Naive B cell (primary cell): ENCODE results near the gene ZBTB44. TPM values are rescaled to one million over a fixed set of nuclear protein-coding genes. Genes with fewer than 3 reads are reported as not detected.
"Not testable (repeated sequence)": the region's sequence is repeated elsewhere in the genome, so short reads cannot be mapped to it uniquely, and the experiment has no call there.

ENCODE experiments used
- ATAC-seq, 2 donors: fragments of 150-1000 bp; cut with Tn5 transposase; 2 replicates each; pipeline ENCODE4 v1.10.0; 2021; ENCODE audit warnings: low read depth in 2 of 2, mild to moderate bottlenecking in 2 of 2, moderate library complexity in 2 of 2
- DNase-seq: peaks from one replicate; pipeline ENCODE4 v3.0.0; 2022
- H3K27ac Mint-ChIP-seq, 6 donors: one replicate each; pipeline ENCODE4 v1.8.0; 2020 to 2022; ENCODE audit warnings: mild to moderate bottlenecking in 6 of 6, mixed read lengths in 6 of 6, moderate library complexity in 5 of 6, inconsistent platforms in 2 of 6
- H3K27me3 Mint-ChIP-seq, 3 donors: one replicate each; pipeline ENCODE4 v1.8.0; 2021 to 2022; ENCODE audit warnings: mixed read lengths in 3 of 3, mild to moderate bottlenecking in 1 of 3
- H3K36me3 Mint-ChIP-seq, 2 donors: one replicate each; pipeline ENCODE4 v1.8.0; 2020 to 2022; ENCODE audit warnings: mixed read lengths in 2 of 2, inconsistent platforms in 1 of 2, mild to moderate bottlenecking in 1 of 2
- H3K4me1 Mint-ChIP-seq, 3 donors: one replicate each; pipeline ENCODE4 v1.8.0; 2020 to 2022; ENCODE audit warnings: mixed read lengths in 3 of 3, inconsistent platforms in 1 of 3, mild to moderate bottlenecking in 1 of 3, moderate library complexity in 1 of 3
- H3K4me3 Mint-ChIP-seq, 8 donors: one replicate each; pipeline ENCODE4 v1.8.0; 2020 to 2022; ENCODE audit warnings: mild to moderate bottlenecking in 8 of 8, mixed read lengths in 8 of 8, moderate library complexity in 8 of 8, inconsistent platforms in 2 of 8
- H3K9me3 Mint-ChIP-seq, 7 donors: one replicate each; pipeline ENCODE4 v1.8.0; 2020 to 2022; ENCODE audit warnings: mixed read lengths in 7 of 7, mild to moderate bottlenecking in 5 of 7, inconsistent platforms in 2 of 7, moderate library complexity in 1 of 7
- polyA plus RNA-seq, 6 donors: library from polyadenylated mRNA; unstranded; fragments of 300-500 nt; fragmentation: Illumina TruSeq; gene quantifications; one replicate each; pipeline ENCODE4 v1.2.3, GENCODE V29; 2021; ENCODE audit warnings: low read depth in 6 of 6

The ZBTB44 gene
- polyA plus RNA-seq, 6 donors from 2014 or later, result 4.6 to 9.5 (median 7.5) TPM

DNA sequence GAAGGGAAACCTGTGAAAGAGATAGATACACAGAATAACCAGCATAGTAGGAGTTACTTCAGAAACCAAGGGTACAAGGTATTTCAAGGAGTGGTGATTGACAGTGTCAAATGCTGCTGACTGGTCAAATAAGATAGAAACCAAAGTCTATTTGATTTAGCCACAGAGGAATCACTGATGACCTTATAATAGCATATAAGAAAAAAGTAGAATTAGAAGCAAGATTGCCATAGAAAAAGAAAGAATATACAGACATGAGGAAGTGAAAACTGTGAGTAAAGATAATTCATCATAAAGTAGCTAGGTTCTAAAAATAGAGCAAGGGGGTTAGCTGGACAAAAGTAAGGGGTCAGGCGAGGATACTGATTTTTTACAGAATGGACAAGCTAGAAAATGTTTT lies 14.2 kb downstream of the ZBTB44 start:
- Mint-ChIP-seq H3K4me1 (peaks cover 46 to 52% (median 51%) of the 10 kb centered on the region in 3 donors), H3K4me3 (peak overlapping the region in 4 of 8 donors; percentile 5 to 50 (median 34)), H3K27ac (peak overlapping the region in 3 of 6 donors; percentile 10 to 77 (median 42)), H3K36me3 (peaks cover 6 to 17% of the 10 kb centered on the region in 2 donors), H3K9me3 (peaks cover 0 to 9% (median 3%) of the 10 kb centered on the region in 7 donors), H3K27me3 (no peaks in the 10 kb centered on the region)
- DNase-seq (no peak), ATAC-seq (peak in 1 of 2 donors; percentile 35)

DNA sequence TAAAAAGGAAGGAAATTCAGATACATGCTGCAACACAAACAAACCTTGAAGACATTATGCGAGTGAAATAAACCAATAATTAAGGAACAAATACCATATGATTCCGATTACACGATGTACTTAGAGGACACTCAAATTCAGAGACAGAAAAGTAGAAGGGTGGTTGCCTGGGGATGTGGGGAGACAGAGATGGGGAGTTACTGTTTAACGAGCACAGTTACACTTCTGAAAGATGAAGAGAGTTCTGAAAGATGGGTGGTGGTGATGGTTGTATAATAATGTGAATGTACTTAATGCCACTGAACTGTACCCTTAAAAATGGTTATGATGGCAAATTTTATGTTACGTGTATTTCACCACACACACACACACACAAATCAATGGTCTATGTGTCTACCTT lies 14.7 kb downstream of the ZBTB44 start:
- peak overlapping the region in 4 of 8 donors; percentile 4 to 35 (median 10) for H3K4me3 Mint-ChIP-seq
- no peak for DNase-seq
- no peaks in the 10 kb centered on the region for H3K27me3 Mint-ChIP-seq
- H3K36me3 Mint-ChIP-seq, result peaks cover 6 to 17% of the 10 kb centered on the region in 2 donors
- H3K4me1 Mint-ChIP-seq, result peaks cover 44 to 46% (median 45%) of the 10 kb centered on the region in 3 donors
- H3K27ac Mint-ChIP-seq, result peak overlapping the region in 3 of 6 donors; percentile 1 to 48 (median 24)
- ATAC-seq, result no peak
- H3K9me3 Mint-ChIP-seq, result peaks cover 0 to 3% (median 1%) of the 10 kb centered on the region in 7 donors

DNA sequence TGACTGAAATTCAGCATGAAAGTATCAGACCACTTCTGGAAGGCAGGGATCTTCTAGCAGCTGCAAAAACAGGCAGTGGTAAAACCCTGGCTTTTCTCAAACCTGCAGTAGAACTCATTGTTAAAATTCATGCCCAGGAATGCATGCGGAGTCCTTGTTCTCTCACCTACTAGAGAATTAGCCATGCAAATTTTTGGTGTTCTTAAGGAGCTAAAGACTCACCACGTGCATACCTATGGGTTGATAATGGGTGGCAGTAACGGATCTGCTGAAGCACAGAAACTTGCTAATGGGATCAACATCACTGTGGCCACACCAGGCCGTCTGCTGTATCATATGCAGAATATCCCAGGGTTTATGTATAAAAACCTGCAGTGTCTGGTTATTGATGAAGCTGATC lies 19.1 kb downstream of the ZBTB44 start:
- H3K9me3 Mint-ChIP-seq, result no peaks in the 10 kb centered on the region
- ATAC-seq (no peak), DNase-seq (no peak)
- no peak overlapping the region for H3K4me3 Mint-ChIP-seq
- peaks cover 0 to under 1% of the 10 kb centered on the region in 2 donors for H3K36me3 Mint-ChIP-seq
- H3K27ac Mint-ChIP-seq, result no peak overlapping the region
- peaks cover 27 to 30% (median 27%) of the 10 kb centered on the region in 3 donors for H3K4me1 Mint-ChIP-seq
- no peaks in the 10 kb centered on the region for H3K27me3 Mint-ChIP-seq

DNA sequence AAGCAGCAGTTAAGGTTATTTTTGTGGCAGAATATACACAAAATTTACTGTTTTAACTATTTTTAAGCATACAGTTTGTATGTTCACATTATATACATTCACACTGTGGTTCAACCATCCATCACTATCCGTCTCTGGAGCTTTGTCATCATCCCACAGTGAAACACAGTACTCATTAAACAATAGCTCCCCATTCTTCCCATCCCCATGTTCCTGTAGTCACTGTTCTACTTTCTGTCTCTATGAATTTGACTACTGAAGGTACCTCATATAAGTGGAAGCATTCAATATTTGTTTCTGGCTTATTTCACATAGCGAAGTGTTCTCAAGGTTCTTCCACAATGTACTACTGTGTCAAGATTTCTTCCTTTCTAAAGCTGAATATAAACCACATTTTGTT lies 32.6 kb downstream of the ZBTB44 start:
- H3K27ac Mint-ChIP-seq, result no peak overlapping the region
- peaks cover 3 to 23% (median 16%) of the 10 kb centered on the region in 7 donors for H3K9me3 Mint-ChIP-seq
- no peaks in the 10 kb centered on the region for H3K27me3 Mint-ChIP-seq
- H3K36me3 Mint-ChIP-seq, result peaks cover 25 to 55% of the 10 kb centered on the region in 2 donors
- DNase-seq, result no peak
- H3K4me3 Mint-ChIP-seq, result no peak overlapping the region
- no peak for ATAC-seq
- H3K4me1 Mint-ChIP-seq, result peaks cover 8 to 21% (median 10%) of the 10 kb centered on the region in 3 donors

DNA sequence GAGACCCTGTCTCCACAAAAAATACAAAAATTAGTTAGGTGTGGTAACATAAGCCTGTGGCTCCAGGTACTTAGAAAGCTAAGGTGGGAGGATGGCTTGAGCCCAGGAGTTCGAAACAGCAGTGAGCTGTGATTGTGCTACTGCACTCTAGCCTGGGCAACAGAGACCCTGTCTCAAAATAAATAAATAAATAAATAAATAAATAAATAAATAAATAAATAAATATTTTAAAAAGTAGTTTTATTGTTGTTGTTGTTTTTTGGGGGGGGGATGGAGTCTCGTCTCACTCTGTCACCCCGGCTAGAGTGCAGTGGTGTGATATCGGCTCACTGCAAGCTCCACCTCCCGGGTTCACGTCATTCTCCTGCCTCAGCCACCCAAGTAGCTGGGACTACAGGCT lies 33.4 kb downstream of the ZBTB44 start:
- Mint-ChIP-seq H3K9me3 (peaks cover 3 to 24% (median 16%) of the 10 kb centered on the region in 7 donors), H3K36me3 (peaks cover 25 to 51% of the 10 kb centered on the region in 2 donors), H3K4me1 (peaks cover 7 to 16% (median 8%) of the 10 kb centered on the region in 3 donors)
- not testable (repeated sequence) for H3K4me3 Mint-ChIP-seq, DNase-seq, H3K27me3 Mint-ChIP-seq, ATAC-seq, H3K27ac Mint-ChIP-seq

DNA sequence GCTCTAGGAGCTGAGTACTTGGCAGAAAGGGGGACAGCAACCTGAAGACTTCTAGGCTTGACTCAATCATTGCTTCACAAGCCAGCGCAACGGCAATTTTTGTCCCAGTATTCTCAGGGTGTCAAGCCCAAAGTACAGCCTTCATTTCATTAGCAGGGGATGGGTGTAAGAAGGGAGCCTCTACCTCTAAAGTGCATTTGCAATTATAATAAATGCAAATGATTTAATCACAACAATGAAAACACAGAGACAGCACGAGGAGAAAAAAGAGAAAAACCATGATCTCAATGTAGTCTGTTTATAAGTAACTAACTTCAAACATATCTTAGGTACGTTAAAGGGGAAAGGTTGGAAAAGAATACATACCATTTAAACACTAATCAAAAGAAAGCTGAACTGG lies 34.7 kb downstream of the ZBTB44 start:
- H3K36me3 Mint-ChIP-seq, result peaks cover 25 to 46% of the 10 kb centered on the region in 2 donors
- H3K27me3 Mint-ChIP-seq, result no peaks in the 10 kb centered on the region
- peaks cover 7 to 10% (median 8%) of the 10 kb centered on the region in 3 donors for H3K4me1 Mint-ChIP-seq
- H3K4me3 Mint-ChIP-seq, result no peak overlapping the region
- DNase-seq (no peak), ATAC-seq (no peak)
- peaks cover 3 to 24% (median 16%) of the 10 kb centered on the region in 7 donors for H3K9me3 Mint-ChIP-seq
- no peak overlapping the region for H3K27ac Mint-ChIP-seq

DNA sequence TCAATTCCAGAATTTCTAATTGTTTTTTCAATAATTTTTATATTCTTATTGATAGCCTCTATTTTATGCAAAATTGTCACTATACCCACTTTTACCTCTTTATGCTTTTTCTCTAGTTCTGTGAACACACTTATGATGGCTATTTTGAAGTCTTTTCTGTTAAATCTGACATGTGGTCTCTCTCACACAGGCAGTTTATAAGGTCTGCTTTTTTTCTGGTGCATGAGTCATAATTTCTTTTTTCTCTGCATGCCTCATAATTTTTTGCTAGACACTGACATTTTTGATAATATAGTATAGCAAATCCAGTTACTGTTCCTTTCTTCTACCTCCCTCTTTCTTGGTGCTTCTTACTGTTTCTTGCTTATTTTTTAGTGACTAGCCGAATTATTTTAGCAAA lies 36.0 kb downstream of the ZBTB44 start:
- H3K9me3 Mint-ChIP-seq, result peaks cover 3 to 24% (median 16%) of the 10 kb centered on the region in 7 donors
- H3K4me3 Mint-ChIP-seq, result no peak overlapping the region
- peak overlapping the region in 2 of 6 donors; percentile 45 to 51 for H3K27ac Mint-ChIP-seq
- H3K36me3 Mint-ChIP-seq, result peaks cover 25 to 46% of the 10 kb centered on the region in 2 donors
- H3K4me1 Mint-ChIP-seq, result peaks cover 7 to 10% (median 8%) of the 10 kb centered on the region in 3 donors
- no peak for ATAC-seq
- no peaks in the 10 kb centered on the region for H3K27me3 Mint-ChIP-seq
- DNase-seq, result no peak

DNA sequence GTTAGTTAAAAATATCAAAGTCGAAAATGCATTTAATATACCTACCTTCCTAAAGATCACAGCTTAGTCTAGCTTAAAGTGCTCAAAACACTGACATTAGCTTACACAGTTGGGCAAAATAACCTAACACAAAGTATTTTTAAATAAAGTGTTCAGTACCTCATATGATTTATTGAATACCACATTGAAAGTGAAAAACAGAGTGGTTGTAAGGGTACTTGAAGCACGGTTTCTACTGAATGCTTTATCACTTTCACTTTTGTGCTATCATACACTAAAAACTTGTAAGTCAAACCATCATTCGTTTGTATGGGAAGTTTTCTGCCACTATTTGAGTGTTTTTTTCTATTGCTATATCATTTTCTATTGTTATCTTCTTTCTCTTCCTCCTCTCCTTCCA lies 36.6 kb downstream of the ZBTB44 start:
- H3K4me3 Mint-ChIP-seq, result no peak overlapping the region
- peaks cover 3 to 24% (median 16%) of the 10 kb centered on the region in 7 donors for H3K9me3 Mint-ChIP-seq
- no peaks in the 10 kb centered on the region for H3K27me3 Mint-ChIP-seq
- DNase-seq, result no peak
- H3K27ac Mint-ChIP-seq, result no peak overlapping the region
- H3K4me1 Mint-ChIP-seq, result peaks cover 7 to 10% (median 8%) of the 10 kb centered on the region in 3 donors
- no peak for ATAC-seq
- H3K36me3 Mint-ChIP-seq, result peaks cover 25 to 46% of the 10 kb centered on the region in 2 donors

DNA sequence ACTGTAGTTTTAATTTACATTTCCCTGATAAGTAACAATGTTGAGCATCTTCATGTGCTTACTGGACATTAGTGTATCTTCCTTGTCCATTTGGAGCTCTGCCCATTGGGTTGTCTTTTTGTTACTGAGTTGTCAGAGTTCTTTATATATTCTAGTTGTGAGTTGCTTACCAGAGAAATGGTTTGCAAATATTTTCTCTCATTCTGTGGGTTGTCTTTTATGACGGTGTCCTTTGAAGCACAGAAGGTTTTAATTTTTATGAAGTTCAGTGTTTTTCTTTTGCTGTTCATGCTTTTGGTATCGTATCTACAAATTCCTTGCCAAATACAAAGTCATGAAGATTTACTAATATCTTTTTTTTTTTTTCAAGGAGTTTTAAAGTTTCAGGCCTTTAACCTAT lies 42.4 kb downstream of the ZBTB44 start:
- Mint-ChIP-seq H3K36me3 (peaks cover 5 to 15% of the 10 kb centered on the region in 2 donors), H3K9me3 (peaks cover 0 to 4% (median 0%) of the 10 kb centered on the region in 7 donors), H3K4me1 (peaks cover 12 to 19% (median 14%) of the 10 kb centered on the region in 3 donors), H3K4me3 (no peak overlapping the region), H3K27me3 (no peaks in the 10 kb centered on the region), H3K27ac (no peak overlapping the region)
- DNase-seq (no peak), ATAC-seq (no peak)

DNA sequence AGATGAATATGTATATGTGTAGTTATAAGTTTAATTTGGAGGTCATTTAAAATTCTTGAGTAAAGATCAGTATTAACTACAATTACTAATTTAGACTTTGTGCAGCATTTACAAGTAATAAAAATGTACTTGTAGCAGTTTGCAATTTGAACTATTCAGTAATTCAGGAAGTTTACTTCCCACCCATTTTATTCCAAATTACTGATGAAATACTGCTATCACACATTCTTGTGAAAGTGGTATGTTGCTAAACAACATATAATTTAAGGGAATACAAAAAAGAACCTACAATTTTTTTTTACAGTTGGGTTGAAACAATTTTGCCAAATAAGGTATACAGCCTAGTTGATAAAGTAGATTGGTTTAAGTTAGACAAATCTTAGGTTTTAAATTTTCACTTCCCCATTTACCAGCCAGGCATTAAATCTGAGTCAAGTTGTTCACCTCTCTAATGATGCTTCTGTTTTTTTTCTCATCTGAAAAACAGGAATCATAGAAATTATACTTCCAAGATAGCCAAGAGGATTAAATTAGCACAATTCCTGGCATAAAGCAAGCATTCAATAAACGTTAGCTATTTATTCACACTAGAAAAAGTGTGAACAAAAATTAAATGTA lies 45.3 kb downstream of the ZBTB44 start:
- Mint-ChIP-seq H3K9me3 (no peaks in the 10 kb centered on the region), H3K36me3 (peaks cover 0 to 9% of the 10 kb centered on the region in 2 donors), H3K27ac (peak overlapping the region in 2 of 6 donors; percentile 18 to 58), H3K4me3 (peak overlapping the region in 1 of 8 donors; percentile 19), H3K4me1 (peaks cover 15 to 22% (median 21%) of the 10 kb centered on the region in 3 donors), H3K27me3 (no peaks in the 10 kb centered on the region)
- DNase-seq (peak; percentile 48), ATAC-seq (peak; percentile 92 to 96)

DNA sequence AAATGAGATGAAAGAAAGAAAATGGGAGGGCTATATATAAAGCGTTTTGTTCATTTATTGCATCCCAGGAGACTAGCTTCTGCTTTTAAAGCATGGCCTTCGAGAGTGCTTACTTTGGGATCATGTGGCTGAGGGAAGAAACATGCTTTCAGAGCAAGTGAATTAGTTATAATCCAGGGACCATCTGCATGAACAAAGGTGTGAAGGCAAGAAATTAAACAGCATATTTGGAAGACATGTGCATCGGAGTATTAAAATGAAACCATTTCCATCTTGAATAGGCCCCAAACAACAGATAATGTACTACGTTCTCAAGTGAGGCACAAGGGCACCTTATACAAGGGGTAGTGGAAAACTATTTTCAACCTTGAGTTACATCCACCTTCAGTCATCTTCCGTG lies 51.4 kb downstream of the ZBTB44 start:
- no peak for DNase-seq
- no peak overlapping the region for H3K4me3 Mint-ChIP-seq
- peaks cover 0 to 5% (median 2%) of the 10 kb centered on the region in 7 donors for H3K9me3 Mint-ChIP-seq
- peak overlapping the region in 2 of 6 donors; percentile 2 to 83 for H3K27ac Mint-ChIP-seq
- no peaks in the 10 kb centered on the region for H3K27me3 Mint-ChIP-seq
- H3K4me1 Mint-ChIP-seq, result peaks cover 22 to 37% (median 29%) of the 10 kb centered on the region in 3 donors
- no peak for ATAC-seq
- peaks cover 8 to 19% of the 10 kb centered on the region in 2 donors for H3K36me3 Mint-ChIP-seq

DNA sequence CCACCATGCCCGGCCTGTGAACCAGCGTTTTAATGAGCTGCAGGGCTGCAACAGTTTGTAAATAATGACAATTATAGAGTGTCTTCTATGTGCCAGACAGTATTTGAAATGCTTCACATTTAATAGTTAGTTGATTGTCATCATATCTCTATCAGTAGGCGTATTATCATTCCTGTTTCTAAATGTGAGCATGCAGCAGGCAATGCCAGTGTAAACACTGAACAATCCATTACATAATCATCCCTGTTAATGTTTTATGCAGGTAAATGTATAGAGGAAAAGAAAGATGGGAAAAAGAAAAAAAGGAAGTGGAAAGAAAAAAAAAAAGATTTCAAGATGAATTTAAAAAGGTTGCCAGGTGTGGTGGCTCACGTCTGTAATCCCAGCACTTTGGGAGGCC lies 52.3 kb downstream of the ZBTB44 start:
- H3K36me3 Mint-ChIP-seq, result peaks cover 8 to 26% of the 10 kb centered on the region in 2 donors
- peak overlapping the region in 4 of 6 donors; percentile 39 to 76 (median 58) for H3K27ac Mint-ChIP-seq
- peaks cover 27 to 42% (median 32%) of the 10 kb centered on the region in 3 donors for H3K4me1 Mint-ChIP-seq
- H3K4me3 Mint-ChIP-seq, result peak overlapping the region in 1 of 8 donors; percentile 55
- no peaks in the 10 kb centered on the region for H3K27me3 Mint-ChIP-seq
- peaks cover 0 to 8% (median 2%) of the 10 kb centered on the region in 7 donors for H3K9me3 Mint-ChIP-seq
- ATAC-seq (no peak), DNase-seq (no peak)

DNA sequence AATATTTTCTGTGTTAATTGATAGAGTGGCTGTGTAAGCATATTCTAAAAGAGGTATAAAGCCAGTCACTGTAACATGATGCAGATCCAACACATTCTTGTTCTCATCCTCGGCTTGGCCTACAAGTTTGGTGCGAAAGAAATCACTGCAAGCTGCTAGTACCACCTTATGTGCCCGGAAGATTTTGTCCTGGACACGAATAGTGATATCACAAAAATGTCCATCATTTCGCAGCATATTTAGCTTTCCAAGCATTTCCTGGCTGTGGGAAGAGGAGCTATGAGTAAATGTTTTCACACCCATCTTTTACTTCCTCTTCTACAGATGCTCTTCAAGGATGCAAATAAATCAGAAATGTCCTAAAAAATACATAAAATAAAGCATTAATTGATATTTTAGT lies 53.1 kb downstream of the ZBTB44 start:
- ATAC-seq, result no peak

DNA sequence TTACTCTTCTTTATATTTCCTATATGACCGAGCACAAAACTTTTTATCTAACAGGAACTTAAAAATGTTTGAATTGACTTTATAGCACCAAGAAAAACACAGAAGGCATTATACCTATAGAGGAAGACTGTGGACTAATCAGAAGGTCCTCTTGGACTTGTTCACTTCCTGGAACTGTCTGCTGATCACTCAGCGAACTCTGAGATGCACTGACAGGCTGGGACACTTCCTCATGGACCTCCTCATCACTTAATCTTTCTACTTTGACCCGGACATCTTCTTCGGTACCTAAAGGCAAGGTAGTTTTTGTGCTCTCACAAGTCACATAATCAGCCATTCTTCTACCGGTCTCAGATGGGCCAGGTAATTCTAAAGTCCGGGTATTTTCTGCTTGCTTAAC lies 54.0 kb downstream of the ZBTB44 start:
- Mint-ChIP-seq H3K4me1 (peaks cover 40 to 53% (median 46%) of the 10 kb centered on the region in 3 donors), H3K9me3 (peaks cover 0 to 8% (median 2%) of the 10 kb centered on the region in 7 donors), H3K27me3 (no peaks in the 10 kb centered on the region), H3K27ac (no peak overlapping the region), H3K36me3 (peaks cover 8 to 26% of the 10 kb centered on the region in 2 donors), H3K4me3 (no peak overlapping the region)
- ATAC-seq, result no peak
- no peak for DNase-seq

More for the DNA sequence above, 53.1 kb downstream of the ZBTB44 start:
- DNase-seq, result no peak
- H3K27ac Mint-ChIP-seq, result peak overlapping the region in 1 of 6 donors; percentile 59
- H3K36me3 Mint-ChIP-seq, result peaks cover 8 to 26% of the 10 kb centered on the region in 2 donors
- H3K4me1 Mint-ChIP-seq, result peaks cover 35 to 50% (median 39%) of the 10 kb centered on the region in 3 donors
- peaks cover 0 to 8% (median 2%) of the 10 kb centered on the region in 7 donors for H3K9me3 Mint-ChIP-seq
- H3K27me3 Mint-ChIP-seq, result no peaks in the 10 kb centered on the region
- no peak overlapping the region for H3K4me3 Mint-ChIP-seq
